Fibroblast of pulmonary artery (primary cell): ENCODE data around the gene TRIM46.

Source experiments
- DNase-seq: peaks from one replicate; pipeline ENCODE4 v3.0.0-alpha.2; 2010; ENCODE audit warnings: low read depth
- H3K4me3 ChIP-seq: replicated peaks from 2 replicates; pipeline ENCODE4 v1.5.1; 2011; ENCODE audit warnings: low read depth, mild to moderate bottlenecking, control low read depth, low read length, moderate library complexity
- TF ChIP-seq, protein P1 (sequence below): IDR thresholded peaks from 2 replicates; pipeline ENCODE4 v1.5.1; 2011; ENCODE audit warnings: mild to moderate bottlenecking, control low read depth, low read length, inconsistent platforms; ENCODE audit errors: missing control alignments

The TRIM46 gene

DNA sequence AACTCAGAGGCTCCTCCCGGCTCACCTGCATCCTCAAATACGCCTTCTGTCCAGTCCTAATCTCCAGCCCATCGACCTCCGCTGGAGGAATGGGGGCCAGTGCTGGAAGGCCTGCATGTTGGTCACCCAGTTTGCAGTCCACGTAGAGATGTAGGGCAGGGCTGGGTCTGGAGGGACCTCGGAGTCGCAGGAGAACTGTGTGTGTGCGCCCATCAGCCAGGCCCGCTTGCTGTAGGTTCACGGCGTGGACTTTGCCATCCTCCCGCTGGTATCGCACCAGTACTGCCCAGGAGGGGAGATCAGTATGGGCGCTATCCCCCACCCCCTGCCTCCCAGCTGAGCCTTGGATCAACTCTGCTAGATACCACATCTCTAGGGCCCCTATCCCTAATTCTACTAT lies 31.4 kb downstream of the TRIM46 start:
- no peak overlapping the region for H3K4me3 ChIP-seq
- DNase-seq, result no peak
- TF ChIP-seq, protein P1, sequence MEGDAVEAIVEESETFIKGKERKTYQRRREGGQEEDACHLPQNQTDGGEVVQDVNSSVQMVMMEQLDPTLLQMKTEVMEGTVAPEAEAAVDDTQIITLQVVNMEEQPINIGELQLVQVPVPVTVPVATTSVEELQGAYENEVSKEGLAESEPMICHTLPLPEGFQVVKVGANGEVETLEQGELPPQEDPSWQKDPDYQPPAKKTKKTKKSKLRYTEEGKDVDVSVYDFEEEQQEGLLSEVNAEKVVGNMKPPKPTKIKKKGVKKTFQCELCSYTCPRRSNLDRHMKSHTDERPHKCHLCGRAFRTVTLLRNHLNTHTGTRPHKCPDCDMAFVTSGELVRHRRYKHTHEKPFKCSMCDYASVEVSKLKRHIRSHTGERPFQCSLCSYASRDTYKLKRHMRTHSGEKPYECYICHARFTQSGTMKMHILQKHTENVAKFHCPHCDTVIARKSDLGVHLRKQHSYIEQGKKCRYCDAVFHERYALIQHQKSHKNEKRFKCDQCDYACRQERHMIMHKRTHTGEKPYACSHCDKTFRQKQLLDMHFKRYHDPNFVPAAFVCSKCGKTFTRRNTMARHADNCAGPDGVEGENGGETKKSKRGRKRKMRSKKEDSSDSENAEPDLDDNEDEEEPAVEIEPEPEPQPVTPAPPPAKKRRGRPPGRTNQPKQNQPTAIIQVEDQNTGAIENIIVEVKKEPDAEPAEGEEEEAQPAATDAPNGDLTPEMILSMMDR, result no peak

DNA sequence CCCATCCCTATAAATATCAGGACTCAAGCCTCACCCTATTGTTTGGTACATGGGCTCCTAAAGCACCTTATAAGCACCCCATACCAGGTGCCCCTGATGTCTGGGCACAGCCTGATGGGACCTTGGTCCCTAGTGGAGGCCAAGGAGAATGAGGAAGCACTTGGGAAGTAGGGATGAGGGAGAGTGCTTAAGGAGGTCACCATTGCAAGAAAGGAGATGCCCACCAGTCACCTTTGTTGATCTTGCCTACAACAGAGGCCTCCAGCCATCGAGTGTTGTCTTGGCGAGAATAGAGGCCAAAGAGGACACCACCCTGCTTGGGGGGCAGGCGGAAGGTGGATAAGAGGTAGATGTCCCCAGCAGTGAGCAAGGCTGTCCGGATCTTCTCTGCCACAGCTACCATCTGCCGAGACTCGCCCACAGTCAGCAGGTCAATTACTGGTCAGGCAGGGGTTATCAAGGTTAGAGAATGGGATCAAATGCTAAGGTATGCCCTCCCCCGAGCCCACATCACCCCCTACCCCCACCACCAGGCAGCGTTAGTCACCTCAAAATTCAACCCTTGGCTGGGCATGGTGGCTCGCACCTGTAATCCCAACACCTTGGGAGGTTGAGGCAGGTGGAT lies 32.4 kb downstream of the TRIM46 start:
- TF ChIP-seq, protein P1, result no peak
- no peak for DNase-seq
- H3K4me3 ChIP-seq, result no peak overlapping the region

DNA sequence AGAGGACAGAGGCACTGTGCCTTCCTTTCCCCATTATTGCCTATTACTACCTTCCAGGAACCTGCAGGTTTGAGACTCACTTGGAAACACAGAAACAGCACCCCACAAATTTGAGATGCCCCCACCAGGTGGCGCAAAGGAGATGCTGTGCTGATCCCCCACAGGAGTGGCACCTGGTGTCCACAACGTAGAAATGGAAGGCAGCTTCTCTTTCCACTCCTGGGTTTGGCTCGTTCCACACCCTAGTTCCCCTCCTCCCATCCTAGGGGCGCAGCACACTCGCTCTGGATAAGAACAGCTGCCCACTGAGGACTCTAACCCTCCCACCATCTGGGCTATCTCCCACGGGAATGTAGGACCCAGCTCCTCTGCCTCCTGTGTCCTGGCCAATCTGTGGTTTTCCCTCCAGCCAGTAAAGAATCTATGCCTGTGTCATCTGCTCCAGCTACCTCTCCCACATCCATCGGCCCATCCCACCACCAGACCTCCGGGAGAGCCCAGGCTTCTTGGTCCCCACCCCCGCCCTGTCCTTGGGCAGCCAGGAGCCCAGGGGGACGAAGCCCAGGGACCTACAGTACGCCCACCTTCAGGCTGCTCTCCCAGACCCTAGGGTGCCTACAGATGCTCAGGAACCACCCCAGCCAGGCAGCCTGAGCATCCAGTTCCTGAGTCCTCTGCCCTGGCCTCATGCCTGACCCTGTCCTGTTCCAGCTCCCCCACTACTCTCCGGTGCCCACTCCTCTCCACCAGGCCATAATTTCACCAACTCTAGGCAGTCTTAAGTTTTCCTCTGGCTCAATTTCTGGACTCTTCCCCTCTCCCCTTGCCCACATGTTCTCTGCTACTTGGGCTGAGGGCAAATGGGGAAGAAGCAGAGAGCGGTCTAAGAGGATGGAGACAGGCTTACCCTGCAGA lies 33.5 kb downstream of the TRIM46 start:
- TF ChIP-seq, protein P1, result peak; percentile 94
- peak overlapping the region; percentile 98 for H3K4me3 ChIP-seq
- DNase-seq, result peak; percentile 84

DNA sequence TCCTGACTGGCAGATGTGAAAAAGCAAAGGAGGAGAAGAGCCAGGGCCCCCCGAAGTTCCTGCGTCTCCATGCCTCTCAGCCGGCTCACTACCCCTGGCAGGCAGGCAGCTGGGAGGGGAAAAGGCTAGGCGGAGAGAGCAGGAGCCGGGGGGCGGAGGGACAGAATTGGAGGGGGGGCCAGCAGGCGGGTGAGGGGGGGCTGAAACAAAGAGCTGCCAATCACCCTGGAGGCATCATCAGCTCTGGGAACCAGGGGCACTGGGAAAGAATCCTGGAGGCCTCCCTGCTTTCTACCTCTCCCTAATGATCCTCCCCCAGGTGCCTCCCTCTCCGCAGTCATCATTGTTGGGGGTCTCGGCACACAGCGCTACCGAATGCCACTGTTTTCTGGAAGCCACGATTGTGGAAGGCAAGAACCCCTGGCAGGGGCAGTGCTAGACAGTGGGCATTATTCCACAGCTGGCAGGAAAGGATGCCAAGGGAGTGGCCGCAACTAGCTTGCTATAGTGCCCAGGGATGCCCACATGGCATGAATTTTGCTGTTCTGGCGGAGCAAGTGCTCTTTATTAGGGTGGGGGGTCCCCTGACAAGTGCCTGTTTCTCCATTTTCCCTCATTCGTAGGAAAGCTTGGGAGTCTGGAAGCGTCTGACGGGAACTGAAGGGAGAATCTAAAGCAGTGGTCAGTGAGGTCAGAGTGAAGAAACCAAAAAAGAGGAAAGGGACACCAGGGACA lies 34.3 kb downstream of the TRIM46 start, which contains the start of gene THBS3:
THBS3 (minus strand) TSS at position 92 of the 735 bp plus-strand sequence; CDS start at position 71, 21 bp downstream.
- peak within 1 kb of the TSS; percentile 98 for H3K4me3 ChIP-seq
- TF ChIP-seq, protein P1, result no peak
- peak; percentile 46 for DNase-seq

DNA sequence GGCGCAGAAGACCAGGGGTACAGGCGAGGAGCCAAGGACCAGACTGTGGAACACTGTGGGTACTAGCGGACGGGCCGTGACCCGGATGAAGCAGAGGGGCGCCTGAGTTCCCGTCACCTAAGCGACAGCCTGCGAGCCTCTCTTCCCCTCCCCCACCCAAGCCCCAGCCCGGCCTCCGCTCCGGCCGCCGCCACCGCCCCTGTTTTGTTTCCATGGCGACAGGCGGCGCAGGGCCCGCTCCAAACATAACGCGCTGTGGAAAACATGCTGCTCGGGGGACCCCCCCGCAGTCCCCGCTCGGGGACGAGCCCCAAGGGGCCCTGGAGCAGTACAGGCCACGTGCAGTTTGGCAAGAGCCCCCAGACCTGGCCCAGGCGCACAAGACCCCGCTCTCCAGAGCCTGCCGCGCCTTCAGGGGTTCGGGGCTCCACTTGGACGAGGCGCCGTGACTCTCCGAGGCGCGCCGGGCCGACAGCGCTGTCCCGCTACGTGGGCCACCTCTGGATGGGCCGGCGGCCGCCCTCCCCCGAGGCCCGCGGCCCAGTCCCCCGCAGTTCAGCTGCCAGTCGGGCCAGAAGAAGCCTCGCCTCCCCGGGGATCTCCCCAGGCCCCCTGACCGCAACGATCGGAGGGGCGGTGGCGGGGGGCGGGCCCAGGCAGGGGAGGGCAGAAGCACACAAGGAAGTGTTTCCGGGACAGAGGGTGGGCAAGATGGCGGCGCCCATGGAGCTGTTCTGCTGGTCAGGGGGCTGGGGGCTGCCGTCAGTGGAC lies 35.1 kb downstream of the TRIM46 start, which contains the start of gene MTX1:
MTX1 (plus strand) TSS at position 155 of the 771 bp plus-strand sequence; CDS start at position 265, 110 bp downstream.
- DNase-seq, result peak; percentile 86
- TF ChIP-seq, protein P1, result no peak
- H3K4me3 ChIP-seq, result peak within 1 kb of the TSS; percentile 98

DNA sequence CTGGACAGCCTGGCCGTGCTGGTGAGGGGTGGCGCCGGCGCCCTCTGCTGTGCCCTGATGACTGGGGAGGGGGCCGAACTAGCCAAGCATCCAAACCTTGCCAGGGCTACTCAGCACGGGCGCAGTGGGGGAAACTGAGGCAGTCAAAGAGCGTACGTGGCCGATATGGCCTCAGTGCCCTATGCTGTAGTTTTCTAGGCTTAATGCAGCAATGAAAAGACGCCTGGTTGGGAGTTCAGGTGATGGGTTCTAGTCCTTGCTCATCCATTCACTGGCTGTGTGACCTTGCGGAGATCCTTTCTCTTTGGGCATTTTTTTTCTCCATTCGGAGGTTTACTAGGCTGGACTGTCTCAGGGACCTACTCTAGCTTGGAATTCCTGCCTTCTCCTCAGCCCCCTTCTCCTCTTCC lies 35.7 kb downstream of the TRIM46 start:
- TF ChIP-seq, protein P1, result no peak
- DNase-seq, result no peak
- peak overlapping the region; percentile 98 for H3K4me3 ChIP-seq
